ENCODE measurements around the gene EIF4E3.

DNA sequence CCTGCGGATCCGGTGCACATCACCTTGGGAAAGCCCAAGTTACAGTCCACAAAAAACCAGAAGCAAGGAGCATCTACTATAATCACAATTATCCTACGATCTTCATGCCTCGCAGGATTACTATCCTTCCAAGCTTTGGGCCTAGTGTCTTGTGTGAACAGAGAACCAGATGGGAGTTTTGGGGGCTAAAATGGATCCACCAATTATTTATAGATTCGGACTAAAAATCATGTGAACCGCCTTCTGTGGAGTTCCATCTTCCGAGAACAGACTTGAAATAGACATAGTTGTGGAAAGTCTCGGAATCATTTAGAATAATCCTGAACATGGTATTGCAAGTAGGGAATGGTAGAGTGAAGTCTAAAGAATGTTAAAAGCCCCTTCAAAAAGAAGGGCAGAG lies 70.1 kb downstream of the EIF4E3 start:
- TF ChIP-seq, protein P1, sequence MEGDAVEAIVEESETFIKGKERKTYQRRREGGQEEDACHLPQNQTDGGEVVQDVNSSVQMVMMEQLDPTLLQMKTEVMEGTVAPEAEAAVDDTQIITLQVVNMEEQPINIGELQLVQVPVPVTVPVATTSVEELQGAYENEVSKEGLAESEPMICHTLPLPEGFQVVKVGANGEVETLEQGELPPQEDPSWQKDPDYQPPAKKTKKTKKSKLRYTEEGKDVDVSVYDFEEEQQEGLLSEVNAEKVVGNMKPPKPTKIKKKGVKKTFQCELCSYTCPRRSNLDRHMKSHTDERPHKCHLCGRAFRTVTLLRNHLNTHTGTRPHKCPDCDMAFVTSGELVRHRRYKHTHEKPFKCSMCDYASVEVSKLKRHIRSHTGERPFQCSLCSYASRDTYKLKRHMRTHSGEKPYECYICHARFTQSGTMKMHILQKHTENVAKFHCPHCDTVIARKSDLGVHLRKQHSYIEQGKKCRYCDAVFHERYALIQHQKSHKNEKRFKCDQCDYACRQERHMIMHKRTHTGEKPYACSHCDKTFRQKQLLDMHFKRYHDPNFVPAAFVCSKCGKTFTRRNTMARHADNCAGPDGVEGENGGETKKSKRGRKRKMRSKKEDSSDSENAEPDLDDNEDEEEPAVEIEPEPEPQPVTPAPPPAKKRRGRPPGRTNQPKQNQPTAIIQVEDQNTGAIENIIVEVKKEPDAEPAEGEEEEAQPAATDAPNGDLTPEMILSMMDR (conservative IDR thresholded peaks at IDR 0.05; ENCODE audit: low read depth, low read length): no peak
- TF ChIP-seq EZH2 (IDR thresholded peaks at IDR 0.05; ENCODE audit: low read length, unreplicated experiment): no peak
